22Rv1 (cell line): ENCODE measurements around the gene OR5J2.

ENCODE experiments used
- CTCF ChIP-seq: fragments of 450-650 bp; IDR thresholded peaks from 2 replicates; pipeline ENCODE4 v1.5.1; 2017; ENCODE audit warnings: mild to moderate bottlenecking
- ZFX ChIP-seq: fragments of 450-650 bp; IDR thresholded peaks from 2 replicates; pipeline ENCODE4 v1.6.1; 2017; ENCODE audit warnings: antibody characterized with exemption, borderline replicate concordance

GRCh38 chr11:56197367-56197766, 20.9 kb downstream of the OR5J2 start:
- TF ChIP-seq CTCF (no peak), ZFX (no peak)
